Bronchial epithelial cell (primary cell): ENCODE results near the gene LEUTX. TPM values are rescaled to one million over a fixed set of nuclear protein-coding genes. Genes with fewer than 3 reads are reported as not detected.
"Not testable (repeated sequence)": the region's sequence is repeated elsewhere in the genome, so short reads cannot be mapped to it uniquely, and the experiment has no call there.

ENCODE experiments used
- DNase-seq: peaks from one replicate; pipeline ENCODE4 v3.0.0-alpha.2; 2010; ENCODE audit warnings: low read depth
- FAIRE-seq: peaks from 2 replicates; lab custom pipeline; 2011; peaks lifted over from hg19 to GRCh38; lab: Jason Lieb, UNC
- H3K27me3 ChIP-seq: 2 replicates; pipeline ENCODE4 v1.5.1; 2011; ENCODE audit warnings: low read length; ENCODE audit not compliant: control insufficient read depth, insufficient read depth
- H3K36me3 ChIP-seq: 2 replicates; pipeline ENCODE4 v1.5.1; 2011; ENCODE audit warnings: low read length; ENCODE audit not compliant: control insufficient read depth, insufficient read depth
- H3K4me3 ChIP-seq: 2 replicates; pipeline ENCODE4 v1.5.1; 2011; ENCODE audit warnings: mild to moderate bottlenecking, low read depth, low read length, control low read depth
- CTCF ChIP-seq: IDR thresholded peaks from 2 replicates; pipeline ENCODE4 v1.5.1; 2011; ENCODE audit warnings: mild to moderate bottlenecking, moderate library complexity, low read length, control low read depth, inconsistent platforms; ENCODE audit not compliant: insufficient read depth, severe bottlenecking
- total RNA-seq: library from RNA; depleted of rRNA; stranded (reverse); fragments of >200 nt; gene quantifications from 2 replicates; pipeline ENCODE4 v1.2.1, GENCODE V29; 2014

LEUTX gene
- total RNA-seq, 1 donor from 2014 or later, result not detected

GRCh38 chr19:39813264-39813993, 34.8 kb downstream of the LEUTX start:
- FAIRE-seq (peak; percentile 7), DNase-seq (no peak)
- Histone ChIP-seq H3K4me3 (no peak overlapping the region), H3K36me3 (no peaks in the 10 kb centered on the region), H3K27me3 (no peaks in the 10 kb centered on the region)
- TF ChIP-seq CTCF, result no peak

- not testable (repeated sequence) for DNase-seq, H3K27me3 ChIP-seq, H3K36me3 ChIP-seq, H3K4me3 ChIP-seq, FAIRE-seq
Observed at GRCh38 chr19:39814111-39814510, 35.5 kb downstream of the LEUTX start.

- Histone ChIP-seq H3K4me3 (no peak overlapping the region), H3K27me3 (no peaks in the 10 kb centered on the region), H3K36me3 (no peaks in the 10 kb centered on the region)
- FAIRE-seq, result no peak
- DNase-seq, result no peak
- no peak for TF ChIP-seq CTCF
Observed at GRCh38 chr19:39814595-39814994, 35.9 kb downstream of the LEUTX start.

DNA sequence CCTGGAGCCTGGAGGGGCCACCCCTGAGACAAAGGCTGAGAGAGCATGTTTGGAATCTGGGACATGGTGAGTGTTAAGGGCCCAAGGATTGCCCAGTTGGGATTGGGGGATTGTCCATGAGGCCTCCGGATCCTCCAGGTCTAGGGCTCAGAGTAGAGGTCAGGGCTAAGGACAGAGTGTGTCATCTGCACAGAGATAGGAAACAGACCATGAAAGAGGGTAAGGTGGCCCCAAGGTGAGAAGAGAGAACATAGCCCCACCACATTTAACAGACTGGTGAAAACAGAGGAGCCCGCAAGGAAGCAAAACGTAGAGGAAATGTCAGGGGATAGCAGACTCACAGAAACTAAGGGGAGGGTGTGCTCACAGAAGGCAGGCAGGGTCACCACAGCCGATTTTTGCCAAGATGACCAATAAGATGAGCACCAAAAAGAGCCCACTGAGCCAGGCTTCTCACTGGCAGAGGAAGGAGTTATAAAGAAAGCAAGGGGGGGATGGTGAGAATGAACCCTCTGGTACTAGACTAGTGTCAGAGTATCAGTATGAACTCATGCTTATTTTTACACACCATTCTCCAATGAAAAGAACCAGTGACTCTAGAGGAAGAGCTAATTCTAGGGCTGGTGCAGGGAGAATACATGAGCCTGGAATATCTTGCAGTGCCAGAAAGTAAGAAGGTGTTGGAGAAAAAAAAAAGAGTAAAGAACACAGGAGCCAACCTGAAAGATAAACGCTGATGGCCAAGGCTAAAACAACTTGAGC, 37.8 kb downstream of the LEUTX start:
- no peaks in the 10 kb centered on the region for H3K27me3 ChIP-seq
- H3K36me3 ChIP-seq, result no peaks in the 10 kb centered on the region
- no peak overlapping the region for H3K4me3 ChIP-seq
- DNase-seq, result no peak
- no peak for TF ChIP-seq CTCF
- FAIRE-seq, result no peak

DNA sequence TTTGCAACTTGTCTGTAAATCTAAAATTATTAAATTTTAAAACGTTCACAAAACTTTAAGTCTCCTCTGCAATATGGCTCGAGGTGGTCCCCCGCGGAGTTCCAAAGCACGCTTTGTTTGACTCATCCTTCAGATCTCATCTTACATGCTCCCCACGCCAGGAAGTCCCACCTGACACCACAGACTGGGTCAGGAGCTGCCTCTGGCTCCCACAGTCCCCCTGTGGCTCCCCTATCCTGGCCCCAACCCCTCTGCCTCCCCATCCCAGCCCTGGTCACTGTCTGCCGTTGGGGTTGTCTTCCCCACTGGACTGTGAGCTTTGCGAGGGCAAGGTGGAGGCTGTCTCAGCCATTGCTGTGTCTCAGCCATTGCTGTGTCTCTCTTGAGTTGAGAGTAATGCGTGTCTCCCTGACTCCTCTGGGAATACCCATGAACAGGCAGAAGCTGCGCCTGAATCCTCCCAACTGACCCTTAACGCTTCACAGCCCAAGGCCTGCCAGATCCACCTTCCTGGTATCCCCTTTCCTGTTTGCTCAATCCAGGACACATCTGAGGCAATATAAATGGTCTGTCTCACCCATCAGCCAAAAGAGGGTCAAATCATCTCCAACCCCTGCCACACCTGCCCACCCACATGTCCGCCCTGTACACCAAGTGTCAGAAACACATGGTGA, 39.4 kb downstream of the LEUTX start:
- FAIRE-seq (no peak), DNase-seq (no peak)
- no peak for TF ChIP-seq CTCF
- Histone ChIP-seq H3K27me3 (no peaks in the 10 kb centered on the region), H3K36me3 (no peaks in the 10 kb centered on the region), H3K4me3 (no peak overlapping the region)

- TF ChIP-seq CTCF, result no peak
- Histone ChIP-seq H3K4me3 (no peak overlapping the region), H3K36me3 (no peaks in the 10 kb centered on the region), H3K27me3 (no peaks in the 10 kb centered on the region)
- DNase-seq (no peak), FAIRE-seq (no peak)
Observed at GRCh38 chr19:39818626-39819097, 40.0 kb downstream of the LEUTX start.
